Activated CD4-positive, alpha-beta T cell treated with anti-CD3 and anti-CD28 coated beads, Interleukin-2, Interleukin-4, amounts not matched to agents 100 ng/mL and 50 ng/mL, durations not matched to agents 16 hours and 8 hours (primary cell): ENCODE results near the gene PI4K2A.
A peak's percentile ranks its signal among the peaks of the same experiment; 100 is the strongest.
"Not testable (repeated sequence)": the region's sequence is repeated elsewhere in the genome, so short reads cannot be mapped to it uniquely, and the experiment has no call there.

Source experiments
- DNase-seq: peaks from one replicate; pipeline ENCODE4 v3.0.0-alpha.2; 2020; ENCODE audit warnings: low spot score

The PI4K2A gene

GRCh38 chr10:97632949-97633884 lies 7.3 kb upstream of the PI4K2A start, which contains the start of gene MORN4:
Gene MORN4, minus strand, starts transcription at chr10:97633500. Its CDS starts 13,847 bp downstream, at chr10:97619653.
- DNase-seq: peak; percentile 96

GRCh38 chr10:97633921-97634320 lies 6.5 kb upstream of the PI4K2A start:
- peak; percentile 39 for DNase-seq

- DNase-seq: no peak
Observed at GRCh38 chr10:97635577-97635976, 4.9 kb upstream of the PI4K2A start.

- not testable (repeated sequence) for DNase-seq
Observed at GRCh38 chr10:97639090-97639489, 1.4 kb upstream of the PI4K2A start.

GRCh38 chr10:97640868-97641811 lies 669 bp downstream of the PI4K2A start:
- DNase-seq: peak; percentile 17

- DNase-seq: not testable (repeated sequence)
Observed at GRCh38 chr10:97642471-97643159, 2.1 kb downstream of the PI4K2A start.

- DNase-seq: no peak
Observed at GRCh38 chr10:97643441-97643985, 3.0 kb downstream of the PI4K2A start.

GRCh38 chr10:97644936-97645335 lies 4.5 kb downstream of the PI4K2A start:
- no peak for DNase-seq

GRCh38 chr10:97647556-97647955 lies 7.1 kb downstream of the PI4K2A start:
- no peak for DNase-seq

- DNase-seq: peak; percentile 74
Observed at GRCh38 chr10:97648562-97649404, 8.3 kb downstream of the PI4K2A start.

GRCh38 chr10:97649405-97649750 lies 8.9 kb downstream of the PI4K2A start:
- not testable (repeated sequence) for DNase-seq

GRCh38 chr10:97650726-97651125 lies 10.3 kb downstream of the PI4K2A start:
- DNase-seq: no peak

- no peak for DNase-seq
Observed at GRCh38 chr10:97651773-97652172, 11.3 kb downstream of the PI4K2A start.

GRCh38 chr10:97656777-97657176 lies 16.3 kb downstream of the PI4K2A start:
- no peak for DNase-seq

GRCh38 chr10:97659589-97659988 lies 19.1 kb downstream of the PI4K2A start:
- DNase-seq: no peak

- no peak for DNase-seq
Observed at GRCh38 chr10:97664282-97664850, 23.9 kb downstream of the PI4K2A start.

- no peak for DNase-seq
Observed at GRCh38 chr10:97666992-97667391, 26.5 kb downstream of the PI4K2A start.

GRCh38 chr10:97667463-97667862 lies 27.0 kb downstream of the PI4K2A start:
- DNase-seq: no peak

- no peak for DNase-seq
Observed at GRCh38 chr10:97669571-97669970, 29.1 kb downstream of the PI4K2A start.
